Tibial nerve (tissue), 4 donors: Measurements from ENCODE around the gene CYP2B6.

Source experiments
- CTCF ChIP-seq, 5 experiments: fragments of 200-600 bp in 3 of 5; fragments of 450-650 bp in 2 of 5; sonication (generic) in 3 of 5; IDR thresholded peaks; one replicate each; pipeline ENCODE4 v1.5.1; 2016 to 2019; ENCODE audit warnings: antibody characterized with exemption in 5 of 5, mild to moderate bottlenecking in 3 of 5, moderate library complexity in 2 of 5
- EP300 ChIP-seq, 2 donors: sonication (generic); formaldehyde crosslinking; IDR thresholded peaks; one replicate each; pipeline ENCODE4 v1.6.1; 2017; ENCODE audit warnings: antibody characterized with exemption in 2 of 2, mild to moderate bottlenecking in 1 of 2
- POLR2A ChIP-seq, 2 donors: fragments of 450-650 bp; IDR thresholded peaks; one replicate each; pipeline ENCODE4 v1.6.1; 2017; ENCODE audit warnings: antibody characterized with exemption in 2 of 2, mild to moderate bottlenecking in 2 of 2, moderate library complexity in 2 of 2

- TF ChIP-seq CTCF (IDR thresholded peaks at IDR 0.05) (no peak), POLR2A (IDR thresholded peaks at IDR 0.05) (no peak), EP300 (IDR thresholded peaks at IDR 0.05) (no peak)
Measured at GRCh38 chr19:41016488-41017071, 25.5 kb downstream of the CYP2B6 start.
